Fibroblast of the conjunctiva (primary cell): ENCODE data around the gene PCDHB14.
"Not testable (repeated sequence)": the region's sequence is repeated elsewhere in the genome, so short reads cannot be mapped to it uniquely, and the experiment has no call there.

Experiments
- DNase-seq: peaks from one replicate; pipeline ENCODE4 v3.0.0-alpha.2; 2010; ENCODE audit warnings: low read depth

PCDHB14 gene

DNA sequence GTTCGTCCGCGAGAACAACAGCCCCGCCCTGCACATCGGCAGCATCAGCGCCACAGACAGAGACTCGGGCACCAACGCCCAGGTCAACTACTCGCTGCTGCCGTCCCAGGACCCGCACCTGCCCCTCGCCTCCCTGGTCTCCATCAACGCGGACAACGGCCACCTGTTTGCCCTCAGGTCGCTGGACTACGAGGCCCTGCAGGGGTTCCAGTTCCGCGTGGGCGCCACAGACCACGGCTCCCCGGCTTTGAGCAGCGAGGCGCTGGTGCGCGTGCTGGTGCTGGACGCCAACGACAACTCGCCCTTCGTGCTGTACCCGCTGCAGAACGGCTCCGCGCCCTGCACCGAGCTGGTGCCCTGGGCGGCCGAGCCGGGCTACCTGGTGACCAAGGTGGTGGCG lies 12.9 kb upstream of the PCDHB14 start:
- not testable (repeated sequence) for DNase-seq

DNA sequence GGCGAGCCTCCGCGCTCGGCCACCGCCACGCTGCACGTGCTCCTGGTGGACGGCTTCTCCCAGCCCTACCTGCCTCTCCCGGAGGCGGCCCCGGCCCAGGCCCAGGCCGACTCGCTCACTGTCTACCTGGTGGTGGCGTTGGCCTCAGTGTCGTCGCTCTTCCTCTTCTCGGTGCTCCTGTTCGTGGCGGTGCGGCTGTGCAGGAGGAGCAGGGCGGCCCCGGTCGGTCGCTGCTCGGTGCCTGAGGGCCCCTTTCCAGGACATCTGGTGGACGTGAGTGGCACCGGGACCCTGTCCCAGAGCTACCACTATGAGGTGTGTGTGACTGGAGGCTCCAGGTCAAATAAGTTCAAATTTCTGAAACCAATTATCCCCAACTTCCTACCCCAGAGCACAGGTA lies 12.3 kb upstream of the PCDHB14 start:
- not testable (repeated sequence) for DNase-seq

DNA sequence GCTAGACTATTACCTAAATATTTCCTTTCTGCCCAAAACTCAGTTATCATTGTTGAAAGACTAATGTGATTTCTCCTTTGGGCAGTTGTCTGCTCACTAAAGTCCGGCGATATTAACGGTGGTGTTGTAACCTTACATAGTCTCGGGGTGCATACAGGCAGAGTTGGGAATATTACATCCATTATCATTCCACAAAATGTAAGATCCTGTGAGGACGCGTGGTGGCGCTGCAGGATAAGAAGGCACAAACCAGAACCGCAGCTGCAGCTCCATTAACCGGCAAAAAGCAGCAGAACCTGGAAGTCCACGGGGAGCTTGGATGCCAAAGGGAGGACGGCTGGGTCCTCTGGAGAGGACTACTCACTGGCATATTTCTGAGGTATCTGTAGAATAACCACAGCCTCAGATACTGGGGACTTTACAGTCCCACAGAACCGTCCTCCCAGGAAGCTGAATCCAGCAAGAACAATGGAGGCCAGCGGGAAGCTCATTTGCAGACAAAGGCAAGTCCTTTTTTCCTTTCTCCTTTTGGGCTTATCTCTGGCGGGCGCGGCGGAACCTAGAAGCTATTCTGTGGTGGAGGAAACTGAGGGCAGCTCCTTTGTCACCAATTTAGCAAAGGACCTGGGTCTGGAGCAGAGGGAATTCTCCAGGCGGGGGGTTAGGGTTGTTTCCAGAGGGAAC lies 9.3 kb upstream of the PCDHB14 start, which contains the start of gene PCDHB13:
Gene PCDHB13 (plus strand): TSS at position 264 of the 684 bp plus-strand sequence. CDS start 205 bp downstream, at position 469.
- DNase-seq, result not testable (repeated sequence)

DNA sequence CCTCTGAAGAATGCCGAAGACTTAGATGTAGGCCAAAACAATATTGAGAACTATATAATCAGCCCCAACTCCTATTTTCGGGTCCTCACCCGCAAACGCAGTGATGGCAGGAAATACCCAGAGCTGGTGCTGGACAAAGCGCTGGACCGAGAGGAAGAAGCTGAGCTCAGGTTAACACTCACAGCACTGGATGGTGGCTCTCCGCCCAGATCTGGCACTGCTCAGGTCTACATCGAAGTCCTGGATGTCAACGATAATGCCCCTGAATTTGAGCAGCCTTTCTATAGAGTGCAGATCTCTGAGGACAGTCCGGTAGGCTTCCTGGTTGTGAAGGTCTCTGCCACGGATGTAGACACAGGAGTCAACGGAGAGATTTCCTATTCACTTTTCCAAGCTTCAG lies 8.6 kb upstream of the PCDHB14 start:
- DNase-seq, result not testable (repeated sequence)

DNA sequence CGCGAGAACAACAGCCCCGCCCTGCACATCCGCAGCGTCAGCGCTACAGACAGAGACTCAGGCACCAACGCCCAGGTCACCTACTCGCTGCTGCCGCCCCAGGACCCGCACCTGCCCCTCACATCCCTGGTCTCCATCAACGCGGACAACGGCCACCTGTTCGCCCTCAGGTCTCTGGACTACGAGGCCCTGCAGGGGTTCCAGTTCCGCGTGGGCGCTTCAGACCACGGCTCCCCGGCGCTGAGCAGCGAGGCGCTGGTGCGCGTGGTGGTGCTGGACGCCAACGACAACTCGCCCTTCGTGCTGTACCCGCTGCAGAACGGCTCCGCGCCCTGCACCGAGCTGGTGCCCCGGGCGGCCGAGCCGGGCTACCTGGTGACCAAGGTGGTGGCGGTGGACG lies 7.6 kb upstream of the PCDHB14 start:
- not testable (repeated sequence) for DNase-seq

DNA sequence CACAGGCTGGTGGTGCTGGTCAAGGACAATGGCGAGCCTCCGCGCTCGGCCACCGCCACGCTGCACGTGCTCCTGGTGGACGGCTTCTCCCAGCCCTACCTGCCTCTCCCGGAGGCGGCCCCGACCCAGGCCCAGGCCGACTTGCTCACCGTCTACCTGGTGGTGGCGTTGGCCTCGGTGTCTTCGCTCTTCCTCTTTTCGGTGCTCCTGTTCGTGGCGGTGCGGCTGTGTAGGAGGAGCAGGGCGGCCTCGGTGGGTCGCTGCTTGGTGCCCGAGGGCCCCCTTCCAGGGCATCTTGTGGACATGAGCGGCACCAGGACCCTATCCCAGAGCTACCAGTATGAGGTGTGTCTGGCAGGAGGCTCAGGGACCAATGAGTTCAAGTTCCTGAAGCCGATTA lies 7.1 kb upstream of the PCDHB14 start:
- DNase-seq, result not testable (repeated sequence)

DNA sequence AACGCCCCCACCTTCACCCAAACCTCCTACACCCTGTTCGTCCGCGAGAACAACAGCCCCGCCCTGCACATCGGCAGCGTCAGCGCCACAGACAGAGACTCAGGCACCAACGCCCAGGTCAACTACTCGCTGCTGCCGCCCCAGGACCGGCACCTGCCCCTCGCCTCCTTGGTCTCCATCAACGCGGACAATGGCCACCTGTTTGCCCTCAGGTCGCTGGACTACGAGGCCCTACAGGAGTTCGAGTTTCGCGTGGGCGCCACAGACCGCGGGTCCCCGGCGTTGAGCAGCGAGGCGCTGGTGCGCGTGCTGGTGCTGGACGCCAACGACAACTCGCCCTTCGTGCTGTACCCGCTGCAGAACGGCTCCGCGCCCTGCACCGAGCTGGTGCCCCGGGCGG lies 1.7 kb downstream of the PCDHB14 start:
- DNase-seq, result not testable (repeated sequence)

DNA sequence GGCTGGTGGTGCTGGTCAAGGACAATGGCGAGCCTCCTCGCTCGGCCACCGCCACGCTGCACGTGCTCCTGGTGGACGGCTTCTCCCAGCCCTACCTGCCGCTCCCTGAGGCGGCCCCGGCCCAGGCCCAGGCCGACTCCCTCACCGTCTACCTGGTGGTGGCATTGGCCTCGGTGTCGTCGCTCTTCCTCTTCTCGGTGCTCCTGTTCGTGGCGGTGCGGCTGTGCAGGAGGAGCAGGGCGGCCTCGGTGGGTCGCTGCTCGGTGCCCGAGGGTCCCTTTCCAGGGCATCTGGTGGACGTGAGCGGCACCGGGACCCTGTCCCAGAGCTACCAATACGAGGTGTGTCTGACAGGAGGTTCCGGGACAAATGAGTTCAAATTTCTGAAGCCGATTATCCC lies 2.3 kb downstream of the PCDHB14 start:
- DNase-seq, result not testable (repeated sequence)

DNA sequence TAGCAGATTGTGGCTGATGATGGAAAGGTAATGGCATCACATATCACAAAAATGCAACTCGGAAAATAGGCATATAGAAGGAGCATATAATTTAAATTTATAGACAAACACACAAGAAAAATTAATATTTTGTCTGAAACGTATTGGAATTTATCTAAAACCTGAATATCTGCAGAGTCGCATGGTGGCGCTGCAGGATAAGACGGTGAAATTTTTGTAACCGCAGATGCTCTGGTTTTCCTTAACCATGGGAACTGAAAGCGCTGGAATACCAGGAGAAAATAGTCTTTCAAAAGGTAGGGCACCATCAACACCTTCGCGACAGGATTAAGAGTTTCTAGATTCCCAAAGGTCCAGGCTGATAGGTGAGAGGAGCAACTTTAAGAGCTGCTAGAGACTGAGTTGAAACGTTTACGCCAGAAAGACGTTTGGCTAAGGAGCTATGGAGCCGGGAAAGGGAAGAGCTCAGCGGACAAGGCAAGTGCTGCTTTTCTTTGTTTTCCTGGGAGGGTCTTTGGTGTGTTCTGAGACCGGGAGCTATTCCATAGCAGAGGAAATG lies 11.0 kb downstream of the PCDHB14 start:
- no peak for DNase-seq

DNA sequence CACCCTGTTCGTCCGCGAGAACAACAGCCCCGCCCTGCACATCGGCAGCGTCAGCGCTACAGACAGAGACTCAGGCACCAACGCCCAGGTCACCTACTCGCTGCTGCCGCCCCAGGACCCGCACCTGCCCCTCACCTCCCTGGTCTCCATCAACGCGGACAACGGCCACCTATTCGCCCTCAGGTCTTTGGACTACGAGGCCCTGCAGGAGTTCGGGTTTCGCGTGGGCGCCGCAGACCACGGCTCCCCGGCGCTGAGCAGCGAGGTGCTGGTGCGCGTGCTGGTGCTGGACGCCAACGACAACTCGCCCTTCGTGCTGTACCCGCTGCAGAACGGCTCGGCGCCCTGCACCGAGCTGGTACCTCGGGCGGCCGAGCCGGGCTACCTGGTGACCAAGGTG lies 12.8 kb downstream of the PCDHB14 start:
- not testable (repeated sequence) for DNase-seq

DNA sequence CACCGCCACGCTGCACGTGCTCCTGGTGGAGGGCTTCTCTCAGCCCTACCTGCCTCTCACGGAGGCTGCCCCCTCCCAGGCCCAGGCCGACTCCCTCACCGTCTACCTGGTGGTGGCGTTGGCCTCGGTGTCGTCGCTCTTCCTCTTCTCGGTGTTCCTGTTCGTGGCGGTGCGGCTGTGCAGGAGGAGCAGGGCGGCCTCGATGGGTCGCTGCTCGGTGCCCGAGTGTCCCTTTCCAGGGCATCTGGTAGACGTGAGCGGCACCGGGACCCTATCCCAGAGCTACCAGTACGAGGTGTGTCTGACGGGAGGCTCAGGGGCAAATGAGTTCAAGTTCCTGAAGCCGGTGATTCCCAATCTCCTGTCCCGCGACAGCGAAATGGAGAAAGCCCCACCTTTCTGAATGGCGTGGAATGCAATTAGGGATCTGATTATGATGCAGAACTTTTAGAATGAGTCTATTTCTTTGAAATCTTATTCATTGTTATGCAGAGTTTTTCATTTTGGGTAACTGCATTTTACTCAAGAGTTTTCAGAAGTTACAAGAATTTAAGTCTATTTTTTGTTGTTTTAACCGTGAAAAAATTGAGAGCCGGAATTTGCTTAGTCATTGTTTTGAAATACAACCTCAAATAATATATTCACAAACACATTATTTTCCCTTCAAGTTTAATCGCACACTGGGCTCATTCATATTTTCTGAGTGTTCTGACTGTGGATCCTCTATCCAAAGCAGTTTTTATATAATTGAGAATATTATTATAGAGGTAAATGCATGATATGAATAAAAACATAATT lies 13.6 kb downstream of the PCDHB14 start:
- no peak for DNase-seq

DNA sequence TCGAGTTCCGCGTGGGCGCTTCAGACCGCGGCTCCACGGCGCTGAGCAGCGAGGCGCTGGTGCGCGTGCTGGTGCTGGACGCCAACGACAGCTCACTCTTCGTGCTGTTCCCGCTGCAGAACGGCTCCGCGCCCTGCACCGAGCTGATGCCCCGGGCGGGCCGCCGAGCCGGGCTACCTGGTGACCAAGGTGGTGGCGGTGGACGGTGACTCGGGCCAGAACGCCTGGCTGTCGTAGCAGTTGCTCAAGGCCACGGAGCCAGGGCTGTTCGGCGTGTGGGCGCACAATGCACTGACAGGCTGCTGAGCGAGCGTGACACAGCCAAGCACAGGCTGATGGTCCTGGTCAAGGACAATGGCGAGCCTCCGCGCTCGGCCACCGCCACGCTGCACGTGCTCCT lies 18.4 kb downstream of the PCDHB14 start:
- DNase-seq, result no peak

DNA sequence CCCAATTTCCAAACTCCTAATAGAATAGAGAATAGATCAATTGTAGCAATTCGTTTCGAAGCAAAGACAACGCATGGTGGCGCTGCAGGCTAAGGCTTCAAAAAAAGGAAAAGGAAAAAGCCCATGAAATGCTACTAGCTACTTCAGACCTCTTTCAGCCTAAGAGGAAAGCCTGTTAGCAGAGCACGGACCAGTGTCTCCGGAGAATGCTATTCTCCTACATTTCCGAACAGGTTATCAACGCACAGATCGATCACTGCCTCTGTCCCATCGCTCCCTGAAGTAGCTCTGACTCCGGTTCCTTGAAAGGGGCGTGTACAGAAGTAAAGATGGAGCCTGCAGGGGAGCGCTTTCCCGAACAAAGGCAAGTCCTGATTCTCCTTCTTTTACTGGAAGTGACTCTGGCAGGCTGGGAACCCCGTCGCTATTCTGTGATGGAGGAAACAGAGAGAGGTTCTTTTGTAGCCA lies 22.1 kb downstream of the PCDHB14 start, which contains the start of gene PCDHB15:
Gene PCDHB15 (plus strand): TSS at position 146 of the 468 bp plus-strand sequence. CDS start 184 bp downstream, at position 330.
- no peak for DNase-seq

DNA sequence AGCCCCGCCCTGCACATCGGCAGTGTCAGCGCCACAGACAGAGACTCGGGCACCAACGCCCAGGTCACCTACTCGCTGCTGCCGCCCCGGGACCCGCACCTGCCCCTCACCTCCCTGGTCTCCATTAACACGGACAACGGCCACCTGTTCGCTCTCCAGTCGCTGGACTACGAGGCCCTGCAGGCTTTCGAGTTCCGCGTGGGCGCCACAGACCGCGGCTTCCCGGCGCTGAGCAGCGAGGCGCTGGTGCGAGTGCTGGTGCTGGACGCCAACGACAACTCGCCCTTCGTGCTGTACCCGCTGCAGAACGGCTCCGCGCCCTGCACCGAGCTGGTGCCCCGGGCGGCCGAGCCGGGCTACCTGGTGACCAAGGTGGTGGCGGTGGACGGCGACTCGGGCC lies 23.8 kb downstream of the PCDHB14 start:
- not testable (repeated sequence) for DNase-seq

DNA sequence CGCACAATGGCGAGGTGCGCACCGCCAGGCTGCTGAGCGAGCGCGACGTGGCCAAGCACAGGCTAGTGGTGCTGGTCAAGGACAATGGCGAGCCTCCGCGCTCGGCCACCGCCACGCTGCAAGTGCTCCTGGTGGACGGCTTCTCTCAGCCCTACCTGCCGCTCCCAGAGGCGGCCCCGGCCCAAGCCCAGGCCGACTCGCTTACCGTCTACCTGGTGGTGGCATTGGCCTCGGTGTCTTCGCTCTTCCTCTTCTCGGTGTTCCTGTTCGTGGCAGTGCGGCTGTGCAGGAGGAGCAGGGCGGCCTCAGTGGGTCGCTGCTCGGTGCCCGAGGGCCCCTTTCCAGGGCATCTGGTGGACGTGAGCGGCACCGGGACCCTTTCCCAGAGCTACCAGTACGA lies 24.3 kb downstream of the PCDHB14 start:
- not testable (repeated sequence) for DNase-seq

DNA sequence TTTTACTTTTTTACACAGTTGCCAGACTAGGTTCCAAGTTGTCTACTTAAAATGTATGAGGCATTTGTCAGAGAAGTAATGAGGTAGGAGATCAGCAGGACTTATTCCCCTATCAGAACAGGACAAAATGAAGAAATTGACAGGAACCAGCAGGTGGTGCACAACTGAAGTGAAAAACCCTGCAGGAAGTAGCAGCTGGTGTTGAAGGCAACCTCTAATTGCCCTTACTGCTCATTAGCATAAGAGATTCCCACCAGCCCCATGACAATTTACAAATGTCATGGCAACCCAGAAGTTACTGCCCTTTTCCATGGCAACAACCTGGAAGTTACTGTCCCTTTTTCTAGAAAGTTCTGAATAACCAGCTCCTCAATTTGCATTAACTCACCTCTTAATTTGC lies 27.4 kb downstream of the PCDHB14 start:
- no peak for DNase-seq

DNA sequence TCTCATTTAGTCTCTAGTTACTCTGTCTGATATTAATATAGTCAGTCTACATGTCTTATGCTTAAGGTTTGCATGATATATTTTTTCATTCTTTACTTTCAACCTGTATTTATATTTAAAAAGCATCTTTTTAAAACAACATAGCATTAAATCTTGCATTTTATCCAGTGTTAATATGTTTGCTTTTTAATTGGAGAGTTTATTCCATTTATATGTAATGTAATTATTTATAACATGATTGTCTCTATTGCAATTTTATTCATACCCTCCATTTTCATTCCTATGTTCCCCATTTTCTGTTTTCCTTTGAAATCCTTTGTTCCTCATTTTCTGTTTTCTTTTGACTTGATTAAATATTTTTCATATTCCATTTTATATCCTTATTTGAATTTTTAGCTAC lies 35.3 kb downstream of the PCDHB14 start:
- DNase-seq, result no peak

DNA sequence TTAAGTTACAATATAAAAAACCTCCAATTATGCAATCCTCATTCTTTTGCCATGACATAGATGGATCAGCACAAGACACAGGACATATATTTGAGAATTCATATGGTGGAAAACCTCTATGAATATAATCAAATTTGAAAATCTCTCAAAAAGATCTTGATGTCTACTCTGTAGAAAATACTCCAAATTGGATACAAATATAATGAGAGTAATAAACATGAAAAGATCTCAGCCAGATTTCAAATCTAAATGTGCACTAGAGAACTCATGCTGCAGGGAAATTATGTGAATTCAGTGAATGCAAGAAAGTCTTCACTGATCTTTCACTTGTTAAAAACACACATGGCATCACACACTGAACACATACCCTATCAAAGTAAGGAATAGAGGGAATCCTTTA lies 35.8 kb downstream of the PCDHB14 start:
- no peak for DNase-seq

DNA sequence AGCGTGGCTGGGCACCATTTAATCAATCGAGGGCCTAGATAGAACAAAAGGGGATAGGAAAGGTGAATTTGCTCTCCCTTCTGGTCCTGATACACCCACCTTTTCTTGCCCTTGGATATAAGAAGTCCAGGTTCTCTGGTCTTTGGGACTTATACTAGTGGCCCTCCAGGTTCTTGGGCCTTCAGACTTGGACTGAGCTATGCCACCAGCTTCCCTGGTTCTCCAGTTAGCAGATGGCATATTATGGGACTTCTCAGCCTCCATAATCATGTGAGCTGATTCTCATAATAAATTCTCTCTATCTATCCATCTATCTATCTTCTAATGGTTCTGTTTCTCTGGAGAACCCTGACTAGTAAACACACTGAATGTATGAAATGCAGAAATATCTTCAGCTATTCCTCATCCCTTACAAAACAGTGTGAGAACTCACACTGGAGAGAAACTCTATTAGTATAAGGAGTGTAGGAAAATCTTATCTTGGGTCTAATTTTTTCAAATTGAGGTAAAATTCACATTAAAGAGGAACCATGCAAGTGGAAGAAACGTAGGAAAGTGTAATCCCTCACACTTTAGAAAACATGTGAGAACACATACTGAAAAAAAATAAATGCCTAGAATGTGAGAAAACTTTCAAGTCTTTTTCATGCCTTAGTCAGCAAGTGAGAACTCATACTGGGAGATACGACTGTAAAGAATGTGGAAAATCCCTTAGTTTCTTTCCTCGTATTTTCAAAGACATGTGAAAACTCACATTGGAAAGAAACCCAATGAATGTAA lies 37.5 kb downstream of the PCDHB14 start:
- no peak for DNase-seq

DNA sequence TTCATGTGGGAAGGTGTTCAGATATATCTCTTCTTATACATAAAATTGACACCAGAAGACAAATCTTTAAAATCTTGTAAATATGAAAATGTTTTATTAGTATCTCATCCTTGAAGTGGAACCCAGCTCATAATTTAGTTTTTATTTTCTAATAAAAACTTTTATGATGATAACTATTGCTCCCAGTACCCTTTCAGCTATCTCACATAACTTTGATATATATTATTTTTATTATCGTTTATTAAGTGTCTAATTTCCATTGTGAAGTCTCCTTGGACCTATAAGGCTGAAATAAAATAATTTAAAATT lies 38.0 kb downstream of the PCDHB14 start:
- DNase-seq, result no peak

DNA sequence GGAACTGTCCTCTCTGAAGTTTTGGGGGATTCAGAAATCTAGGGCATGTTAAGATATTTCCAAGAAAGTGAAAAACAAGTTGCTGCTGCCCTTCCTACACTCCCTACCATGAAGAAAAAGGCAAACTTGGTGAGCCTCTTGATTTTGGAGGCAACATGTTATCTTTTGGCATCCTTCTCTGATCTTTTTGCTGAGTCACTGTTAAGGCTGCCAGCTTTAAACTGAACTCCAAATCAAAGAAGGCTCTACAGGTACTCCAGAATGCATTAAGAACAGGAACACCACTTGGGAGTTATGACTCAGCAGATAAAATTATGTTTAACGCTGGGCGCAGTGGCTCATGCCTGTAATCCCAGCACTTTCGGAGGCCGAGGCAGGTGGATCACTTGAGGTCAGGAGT lies 46.1 kb downstream of the PCDHB14 start:
- DNase-seq, result no peak

DNA sequence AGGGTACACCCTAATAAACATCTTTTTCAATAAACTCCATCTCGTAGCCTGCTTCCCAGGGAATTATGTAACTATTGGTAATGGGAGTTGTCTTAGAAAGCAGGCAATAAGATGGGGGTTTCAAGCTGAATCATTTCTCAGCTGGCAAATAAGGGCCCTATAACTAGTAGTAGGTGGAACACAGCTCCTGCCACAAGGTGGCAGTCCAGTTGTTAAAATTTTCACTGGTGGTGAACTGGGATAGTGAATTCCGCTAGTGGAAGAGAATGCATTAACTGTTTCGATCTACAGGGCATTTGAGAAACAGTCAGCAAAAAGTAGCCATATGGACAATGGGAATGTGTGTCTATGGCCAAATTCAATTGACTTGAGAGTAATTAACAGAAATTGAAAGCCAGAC lies 49.8 kb downstream of the PCDHB14 start:
- DNase-seq, result no peak
